Stimulated activated CD4-positive, alpha-beta T cell treated with anti-CD3 and anti-CD28 coated beads, Interleukin-15, amount 100 ng/mL, for 48 hours (primary cell): Measurements from ENCODE around the gene KLHL10.

ENCODE experiments used
- DNase-seq, 2 donors: peaks; one replicate each; pipeline ENCODE4 v3.0.0-alpha.2; 2020; ENCODE audit warnings: low read depth in 2 of 2

KLHL10 gene

GRCh38 chr17:41837761-41838538 lies at the start of gene KLHL10:
Gene KLHL10 (plus strand): TSS chr17:41837825. CDS start chr17:41837933, 108 bp downstream.
- no peak for DNase-seq

GRCh38 chr17:41792845-41793783 lies 44.5 kb upstream of the KLHL10 start:
- DNase-seq: no peak

- DNase-seq: no peak
Measured at GRCh38 chr17:41793784-41794539, 43.7 kb upstream of the KLHL10 start.

DNA sequence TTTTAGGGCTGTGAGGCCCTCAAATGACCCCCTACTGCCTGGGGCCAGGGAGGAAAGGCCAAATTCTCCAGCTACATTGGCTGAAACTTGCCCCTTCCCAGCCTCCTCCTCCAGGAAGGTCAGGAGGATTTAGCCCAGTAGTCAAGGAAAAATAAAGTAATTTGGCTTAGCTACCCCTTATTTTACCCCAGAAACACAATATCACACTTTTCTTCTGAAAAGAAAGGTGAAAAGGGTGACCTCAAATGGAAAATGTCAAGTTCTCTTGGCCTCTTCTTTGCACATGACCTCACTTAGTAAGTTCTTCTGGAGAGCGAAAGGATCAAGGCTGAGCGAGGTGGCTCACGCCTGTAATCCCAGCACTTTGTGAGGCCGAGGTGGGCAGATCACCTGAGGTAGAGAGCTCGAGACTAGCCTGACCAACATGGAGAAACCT lies 43.1 kb upstream of the KLHL10 start:
- no peak for DNase-seq

DNA sequence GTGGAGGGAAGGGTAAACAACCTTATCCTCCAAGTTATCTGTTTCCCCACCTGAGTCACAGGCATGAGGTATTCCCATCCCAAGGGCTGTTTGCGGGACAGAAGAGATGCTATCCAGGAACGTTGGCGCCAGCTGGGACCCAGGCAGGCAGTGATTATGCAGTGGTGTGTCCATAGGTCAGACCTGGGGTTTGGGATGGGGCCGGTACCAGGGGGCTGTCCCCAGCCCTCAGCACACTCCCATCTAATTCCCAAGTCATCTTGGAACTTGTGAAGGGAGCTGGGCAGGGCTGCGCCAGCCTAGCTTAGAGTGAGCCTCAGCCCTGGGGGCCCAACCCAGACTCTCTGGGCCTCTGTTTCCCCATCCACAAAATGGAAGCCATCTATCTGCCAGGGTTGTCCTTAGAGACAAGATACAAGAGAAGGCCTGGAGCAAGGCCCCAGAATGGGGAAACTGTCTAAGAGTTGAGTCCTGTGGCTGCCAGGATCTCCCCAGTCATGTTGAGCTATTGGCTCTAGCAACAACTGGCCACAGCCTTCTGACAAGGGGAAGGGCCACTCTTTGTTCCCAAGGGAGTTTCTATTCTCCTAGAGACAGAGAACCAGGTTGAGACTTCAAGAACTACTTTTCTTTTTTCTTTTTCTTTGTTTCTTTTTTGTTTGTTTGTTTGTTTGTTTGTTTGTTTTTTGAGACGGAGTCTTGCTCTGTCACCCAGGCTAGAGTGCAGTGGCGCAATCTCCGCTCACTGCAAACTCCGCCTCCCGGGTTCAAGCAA lies 41.3 kb upstream of the KLHL10 start:
- no peak for DNase-seq

GRCh38 chr17:41797377-41797776 lies 40.2 kb upstream of the KLHL10 start:
- DNase-seq: no peak

- DNase-seq: no peak
Measured at GRCh38 chr17:41799366-41799765, 38.3 kb upstream of the KLHL10 start.

DNA sequence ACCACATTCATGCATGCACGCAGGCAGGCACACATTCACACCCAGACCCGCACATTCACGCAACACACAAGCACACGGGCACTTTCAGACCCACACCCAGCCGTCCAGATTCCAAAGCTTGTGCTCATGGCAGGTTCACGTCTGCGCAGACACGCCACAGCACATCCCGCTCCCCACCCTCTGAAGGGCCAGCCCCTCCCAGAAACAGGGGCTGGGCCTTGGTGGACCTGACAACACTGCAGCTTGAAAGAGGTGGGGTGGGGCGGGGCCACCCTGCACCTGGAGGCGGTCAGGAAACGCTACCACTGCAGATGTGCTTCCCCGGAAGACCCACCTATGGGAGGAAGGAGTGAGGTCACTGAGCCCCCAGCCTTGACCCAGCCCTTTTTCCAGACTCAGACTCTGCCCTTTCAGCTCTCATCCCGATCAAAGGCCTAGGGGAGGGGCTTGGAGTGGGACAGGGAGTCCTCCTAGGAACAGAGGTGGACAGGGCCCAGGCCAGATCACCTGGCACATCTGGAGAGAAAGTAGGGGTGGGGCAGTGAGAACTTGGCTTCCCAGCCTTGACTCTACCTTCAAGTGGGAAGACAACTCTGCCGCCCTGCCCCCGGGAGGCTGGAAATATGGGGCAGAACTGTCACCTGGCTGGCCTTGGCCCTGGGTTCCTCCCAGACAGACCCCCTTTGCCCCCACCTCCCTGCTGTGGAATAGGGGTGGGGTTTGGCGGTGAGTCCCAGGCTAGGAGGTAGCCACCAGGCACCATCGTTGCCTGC lies 36.8 kb upstream of the KLHL10 start:
- no peak for DNase-seq

- DNase-seq: peak; percentile 43 to 61
Measured at GRCh38 chr17:41801374-41802271, 36.0 kb upstream of the KLHL10 start.

GRCh38 chr17:41803049-41804020 lies 34.3 kb upstream of the KLHL10 start:
- no peak for DNase-seq

DNA sequence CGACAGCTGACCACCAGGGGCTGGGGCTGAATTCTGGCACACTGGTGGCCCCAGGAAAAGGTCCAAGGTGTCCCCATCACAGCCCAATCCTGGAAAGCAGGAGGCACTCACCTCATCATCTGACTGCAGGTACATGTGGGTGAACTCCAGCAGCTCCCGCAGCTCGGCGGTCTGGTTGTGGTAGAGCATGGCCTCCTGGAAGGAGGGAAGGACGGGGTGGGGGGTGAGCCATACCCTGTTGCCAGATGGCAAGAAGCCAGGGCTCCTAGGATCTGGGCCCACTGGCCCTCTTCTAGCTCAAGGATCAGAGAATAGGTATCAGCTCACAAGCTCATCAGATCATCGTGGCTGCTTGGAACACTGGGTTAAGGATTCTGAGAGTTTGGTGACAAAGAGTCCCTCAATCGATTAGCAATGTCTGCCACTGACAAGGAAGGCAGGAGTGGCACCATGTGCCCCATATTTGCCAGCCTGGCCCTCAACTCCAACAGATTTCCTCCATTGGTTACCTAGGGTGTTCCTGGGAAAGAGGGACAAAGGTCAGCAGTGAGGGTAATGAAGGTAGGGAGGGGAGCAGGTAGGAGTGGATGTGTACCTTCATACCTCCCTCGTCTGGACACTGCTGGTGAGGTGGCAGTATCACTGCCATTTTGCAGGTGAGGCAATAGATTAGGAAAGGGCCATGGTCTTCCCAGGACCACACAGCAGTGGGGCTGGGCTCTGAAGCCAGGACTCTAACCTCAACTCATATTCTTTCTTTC lies 30.8 kb upstream of the KLHL10 start:
- no peak for DNase-seq

- peak in 1 of 2 donors; percentile 5 for DNase-seq
Measured at GRCh38 chr17:41810659-41811548, 26.7 kb upstream of the KLHL10 start.

GRCh38 chr17:41811549-41812380 lies 25.9 kb upstream of the KLHL10 start, which contains the start of gene P3H4:
Gene P3H4 (minus strand): TSS chr17:41811949. CDS start chr17:41811915, 34 bp downstream.
- peak; percentile 44 to 62 for DNase-seq

GRCh38 chr17:41812381-41813151 lies 25.1 kb upstream of the KLHL10 start, which contains the start of gene FKBP10:
Gene FKBP10 (plus strand): TSS chr17:41813004. CDS start chr17:41813035, 31 bp downstream.
- no peak for DNase-seq
